Stimulated activated CD4-positive, alpha-beta T cell treated with anti-CD3 and anti-CD28 coated beads, Interleukin-1b, Interleukin-23, amount 100 ng/mL, for 24 hours (primary cell): ENCODE results near the gene NADK.
"Not testable (repeated sequence)": the region's sequence is repeated elsewhere in the genome, so short reads cannot be mapped to it uniquely, and the experiment has no call there.

ENCODE experiments used
- DNase-seq, 4 experiments: peaks; one replicate each; pipeline ENCODE4 v3.0.0-alpha.2; 2020; ENCODE audit warnings: low read depth in 4 of 4, low spot score in 1 of 4

NADK gene

GRCh38 chr1:1764876-1765470, 13.3 kb downstream of the NADK start:
- no peak for DNase-seq

- DNase-seq, result no peak
Observed at GRCh38 chr1:1763657-1764621, 14.3 kb downstream of the NADK start.

GRCh38 chr1:1761504-1762376, 16.5 kb downstream of the NADK start:
- no peak for DNase-seq

DNA sequence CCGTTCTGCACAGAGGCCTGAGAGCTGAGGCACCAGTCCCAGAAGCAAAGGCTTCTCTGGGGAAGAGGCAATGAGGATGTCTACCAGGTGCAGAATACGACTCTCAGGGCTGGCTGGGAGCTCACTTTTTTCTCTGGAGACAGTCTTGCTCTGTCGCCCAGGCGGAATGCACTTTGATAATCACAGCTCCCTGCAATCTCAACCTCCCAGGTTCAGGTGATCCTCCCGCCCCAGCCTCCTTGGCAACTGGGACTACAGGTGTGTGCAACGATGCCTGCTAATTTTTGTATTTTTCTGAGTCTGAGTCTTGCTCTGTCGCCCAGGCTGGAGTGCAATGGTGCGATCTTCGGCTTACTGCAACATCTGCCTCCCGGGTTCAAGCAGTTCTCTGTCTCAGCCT, 17.6 kb downstream of the NADK start:
- no peak for DNase-seq

DNA sequence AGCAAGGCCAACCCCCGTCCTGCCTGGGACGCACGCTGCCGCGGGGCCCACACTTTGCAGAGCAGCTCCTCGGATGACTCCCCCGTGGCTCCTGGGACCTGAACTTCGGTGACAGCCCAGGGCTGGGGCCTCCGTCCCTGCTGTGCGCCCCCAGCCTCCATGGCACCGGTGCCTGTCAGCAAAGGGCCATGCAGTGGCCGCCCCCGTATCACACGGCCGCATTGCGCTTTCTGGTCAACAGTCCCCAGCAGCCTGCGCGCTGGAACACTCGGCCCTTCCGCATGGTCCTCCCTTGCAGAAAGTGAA, 18.0 kb downstream of the NADK start:
- DNase-seq, result no peak

- DNase-seq, result no peak
Observed at GRCh38 chr1:1759456-1760344, 18.6 kb downstream of the NADK start.

DNA sequence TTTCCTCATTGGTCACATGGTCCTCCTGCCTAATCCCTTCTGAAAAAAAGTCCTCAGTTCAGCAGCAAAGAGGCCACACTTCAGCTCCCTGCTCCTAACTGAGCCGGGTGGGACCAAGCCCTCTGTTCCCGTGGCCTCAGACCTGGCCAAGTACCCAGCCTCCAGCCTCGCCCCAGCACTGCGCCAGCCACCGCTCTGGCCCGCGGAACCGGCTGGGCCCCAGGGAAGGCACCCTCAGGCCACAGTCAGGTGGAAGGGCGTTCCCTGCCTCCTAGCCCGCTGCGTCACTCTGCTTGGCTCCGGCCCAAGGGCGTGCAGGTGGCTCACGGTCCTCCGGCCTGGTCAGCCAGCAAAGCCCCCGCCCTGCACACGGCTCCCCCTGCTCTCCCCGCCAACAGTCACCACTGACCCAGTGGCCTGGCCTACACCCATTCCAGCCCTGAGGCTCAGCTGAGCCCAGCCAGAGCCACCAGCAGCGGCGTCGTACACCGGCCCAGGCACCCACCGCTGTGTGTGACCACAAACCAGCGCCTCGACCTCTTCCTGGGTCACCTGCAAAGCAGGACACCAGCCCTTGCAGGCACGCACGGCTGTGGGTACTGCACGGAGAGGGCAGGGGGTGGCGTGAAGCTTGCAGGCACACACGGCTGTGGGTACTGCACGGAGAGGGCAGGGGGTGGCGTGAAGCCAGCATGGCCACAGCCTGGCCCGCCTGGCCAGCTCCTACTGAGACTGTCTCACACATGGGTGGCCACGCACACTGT, 19.4 kb downstream of the NADK start:
- DNase-seq, result no peak

DNA sequence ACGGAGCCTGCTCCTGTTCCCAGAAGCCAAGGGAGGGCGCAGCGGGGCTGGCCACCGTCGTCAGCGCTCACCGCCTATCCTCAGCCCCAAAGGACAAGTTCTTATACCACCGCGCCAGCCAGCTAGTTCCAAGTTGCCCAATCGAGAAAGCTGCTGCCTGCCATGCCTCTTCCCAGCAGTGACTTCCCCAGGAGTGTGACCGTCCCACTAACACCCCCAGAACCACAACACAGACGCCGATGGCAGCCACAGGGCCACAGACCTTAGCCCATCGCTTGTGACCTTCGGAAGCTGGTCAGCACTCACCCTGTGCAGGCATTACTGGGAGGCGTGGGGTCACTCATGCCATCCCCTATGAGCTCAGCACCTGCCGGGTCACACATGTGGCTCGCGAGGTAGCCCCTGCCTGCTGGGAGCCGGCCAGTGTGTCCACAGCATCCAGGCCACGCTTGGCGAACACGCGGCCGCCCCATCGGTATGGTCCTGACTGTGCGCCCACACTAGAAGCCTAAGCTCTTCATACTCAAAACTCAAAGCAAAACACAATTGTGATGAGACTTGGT, 20.1 kb downstream of the NADK start:
- DNase-seq, result no peak

DNA sequence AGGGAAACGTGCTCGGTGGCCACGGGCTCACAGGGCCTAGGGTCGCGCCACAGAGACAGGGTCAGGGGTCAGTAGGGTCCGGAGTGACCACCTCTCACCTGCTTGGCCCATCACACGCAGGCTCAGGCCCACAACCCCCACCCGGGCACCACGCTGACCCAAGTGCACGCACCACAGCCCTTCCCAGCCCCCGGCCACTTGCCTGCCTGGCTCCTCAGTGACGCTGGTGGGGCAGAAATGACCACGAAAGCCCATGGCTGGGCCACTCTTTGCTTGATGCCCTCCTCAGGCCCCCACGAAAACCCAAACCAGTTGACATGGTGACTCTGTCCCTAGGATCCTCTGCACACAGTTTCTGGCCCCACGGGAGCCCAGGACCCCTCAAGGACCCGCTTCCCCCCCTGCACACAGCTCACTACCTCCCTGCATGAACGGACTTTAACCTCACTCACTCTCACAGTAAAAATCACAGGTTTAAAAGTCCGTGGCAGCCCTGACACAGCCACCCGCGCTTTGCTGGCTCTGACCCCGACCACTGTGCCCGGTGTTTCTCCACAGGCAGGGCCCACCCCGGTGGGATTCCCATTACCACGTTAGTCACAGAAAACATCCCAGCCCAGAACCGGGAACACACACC, 20.7 kb downstream of the NADK start:
- no peak for DNase-seq

GRCh38 chr1:1756661-1757421, 21.4 kb downstream of the NADK start:
- no peak for DNase-seq

- no peak for DNase-seq
Observed at GRCh38 chr1:1755852-1756251, 22.4 kb downstream of the NADK start.

- no peak for DNase-seq
Observed at GRCh38 chr1:1755426-1755825, 22.8 kb downstream of the NADK start.

GRCh38 chr1:1754051-1754815, 24.0 kb downstream of the NADK start:
- no peak for DNase-seq

DNA sequence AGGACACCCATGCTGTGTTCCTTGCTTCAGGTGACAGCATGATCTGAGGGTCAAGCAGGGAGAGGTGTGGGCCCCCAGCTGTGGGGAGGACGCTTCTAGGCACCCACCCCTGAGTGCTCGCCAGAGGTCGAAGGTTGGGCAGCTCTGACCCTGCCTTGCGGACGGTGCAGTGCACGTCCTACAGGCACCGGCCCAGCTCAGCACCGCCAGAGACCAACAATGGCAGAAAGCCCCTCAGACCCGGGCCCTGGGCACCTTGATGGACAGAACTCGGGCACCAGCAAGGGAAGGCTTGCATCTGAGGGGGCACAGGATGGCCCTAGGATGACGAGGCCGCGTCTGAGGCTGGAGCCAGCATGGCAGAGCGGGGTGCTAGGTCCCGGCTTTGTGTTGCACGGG, 24.7 kb downstream of the NADK start:
- no peak for DNase-seq

- no peak for DNase-seq
Observed at GRCh38 chr1:1752636-1753606, 25.3 kb downstream of the NADK start.

GRCh38 chr1:1752190-1752589, 26.1 kb downstream of the NADK start:
- DNase-seq, result no peak

DNA sequence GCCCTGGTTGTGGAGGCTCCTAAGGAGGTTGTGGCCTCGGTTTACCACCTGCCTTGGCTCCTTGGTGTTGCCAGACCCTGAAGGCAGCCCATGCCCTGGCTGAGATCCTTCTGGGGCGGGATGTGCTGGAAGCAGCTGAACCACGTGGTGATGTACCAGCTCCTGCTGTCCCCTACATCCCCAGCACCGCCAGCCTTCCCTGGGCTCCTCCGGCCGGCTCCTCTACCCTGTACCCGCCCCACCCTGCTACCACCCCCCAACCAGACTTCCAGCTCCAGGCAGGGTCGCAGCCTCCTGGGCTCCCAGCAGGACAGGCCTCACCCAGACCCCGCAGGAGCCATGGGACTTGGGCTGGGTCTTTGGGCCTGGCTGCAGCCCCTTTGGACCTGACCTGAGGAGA, 28.3 kb downstream of the NADK start:
- not testable (repeated sequence) for DNase-seq
